ENCODE measurements around the gene CENPVL2. TPM values are rescaled to one million over a fixed set of nuclear protein-coding genes. Genes with fewer than 3 reads are reported as not detected.
"Not testable (repeated sequence)": the region's sequence is repeated elsewhere in the genome, so short reads cannot be mapped to it uniquely, and the experiment has no call there.

Gene CENPVL2
- total and polyA plus RNA-seq, 4 donors, result not detected

- 37% methylated on average over 19 of the region's 19 CpGs for WGBS
- Histone ChIP-seq H3K4me3 (ENCODE audit: low read depth in 1 of 3, low read length in 3 of 3) (no peak overlapping the region), H3K36me3 (ENCODE audit: control insufficient read depth in 4 of 4, insufficient read depth in 3 of 4, low read depth in 1 of 4, low read length in 3 of 4) (no peaks in the 10 kb centered on the region), H3K4me1 (ENCODE audit: control insufficient read depth in 4 of 4, insufficient read depth in 4 of 4, low read length in 3 of 4) (no peaks in the 10 kb centered on the region), H3K9ac (ENCODE audit: low read depth in 1 of 2, low read length in 2 of 2) (no peak overlapping the region), H3K9me3 (ENCODE audit: control insufficient read depth in 4 of 4, low read length in 3 of 4) (no peaks in the 10 kb centered on the region), H3K27me3 (ENCODE audit: control insufficient read depth in 4 of 4, insufficient read depth in 4 of 4, low read length in 3 of 4) (no peaks in the 10 kb centered on the region), H3K27ac (ENCODE audit: low read depth in 1 of 2, low read length in 2 of 2) (no peak overlapping the region)
- TF ChIP-seq FOXA2 (IDR thresholded peaks at IDR 0.05) (no peak), GABPA (IDR thresholded peaks at IDR 0.05 in 1 of 2, conservative IDR thresholded peaks at IDR 0.05 in 1 of 2) (no peak), NR2F2 (IDR thresholded peaks at IDR 0.05) (no peak), CTCF (IDR thresholded peaks at IDR 0.05; ENCODE audit: low read depth, low read length, missing input control) (peak; percentile 27), RAD21 (IDR thresholded peaks at IDR 0.05) (peak; percentile 64 to 67), MAX (IDR thresholded peaks at IDR 0.05) (no peak), SP1 (IDR thresholded peaks at IDR 0.05) (no peak), YY1 (IDR thresholded peaks at IDR 0.05) (no peak), ZBTB33 (IDR thresholded peaks at IDR 0.05) (no peak), ATF3 (IDR thresholded peaks at IDR 0.05) (no peak), HNF4G (IDR thresholded peaks at IDR 0.05) (no peak), RXRA (IDR thresholded peaks at IDR 0.05) (no peak), EGR1 (IDR thresholded peaks at IDR 0.05; ENCODE audit: low read depth in 2 of 2) (no peak), REST (IDR thresholded peaks at IDR 0.05) (no peak)
- no peak for DNase-seq (ENCODE audit: low spot score)
These were observed 41.1 kb downstream of the CENPVL2 start for GRCh38 chrX:51641421-51642021.

- H3K4me3 ChIP-seq (ENCODE audit: low read depth in 1 of 3, low read length in 3 of 3); H3K9me3 ChIP-seq (ENCODE audit: control insufficient read depth in 4 of 4, low read length in 3 of 4); DNase-seq (ENCODE audit: low spot score); H3K27me3 ChIP-seq (ENCODE audit: control insufficient read depth in 4 of 4, insufficient read depth in 4 of 4, low read length in 3 of 4); H3K27ac ChIP-seq (ENCODE audit: low read depth in 1 of 2, low read length in 2 of 2); H3K4me1 ChIP-seq (ENCODE audit: control insufficient read depth in 4 of 4, insufficient read depth in 4 of 4, low read length in 3 of 4); H3K9ac ChIP-seq (ENCODE audit: low read depth in 1 of 2, low read length in 2 of 2); H3K36me3 ChIP-seq (ENCODE audit: control insufficient read depth in 4 of 4, insufficient read depth in 3 of 4, low read depth in 1 of 4, low read length in 3 of 4): not testable (repeated sequence)
- 82% methylated on average over 7 of the region's 7 CpGs for WGBS
These were observed 46.1 kb downstream of the CENPVL2 start for GRCh38 chrX:51636511-51636910.

Other genes with a start within 250 kb of the CENPVL2 start
- gene NUDT11, start 186.2 kb downstream of the CENPVL2 start, total RNA-seq, result under 1 TPM; 0.08 to 0.56 TPM
- under 1 TPM in 1 of 2 donors, not detected in 1; 0.02 TPM for gene NUDT11, start 186.2 kb downstream of the CENPVL2 start, polyA plus RNA-seq
- gene CENPVL3, start 63.9 kb downstream of the CENPVL2 start, total RNA-seq, result under 1 TPM in 1 of 2 donors, not detected in 1; 0.14 TPM
- not detected for gene CENPVL3, start 63.9 kb downstream of the CENPVL2 start, polyA plus RNA-seq
- not detected for gene CENPVL1, start 27.7 kb upstream of the CENPVL2 start, total RNA-seq
- not detected for gene CENPVL1, start 27.7 kb upstream of the CENPVL2 start, polyA plus RNA-seq
- 1 to 10 TPM; 4.1 to 4.4 TPM for gene GSPT2, start 60.6 kb upstream of the CENPVL2 start, total RNA-seq
- 1 to 10 TPM; 5.8 to 6.2 TPM for gene GSPT2, start 60.6 kb upstream of the CENPVL2 start, polyA plus RNA-seq
- gene MAGED1, start 210.8 kb upstream of the CENPVL2 start, total RNA-seq, result 10 to 100 TPM; 43.3 to 67.3 TPM
- gene MAGED1, start 210.8 kb upstream of the CENPVL2 start, polyA plus RNA-seq, result 10 to 100 TPM; 44.8 to 51.7 TPM

All from liver (tissue), 9 donors.